IPS-20b (cell line): Measurements from ENCODE around the gene DTYMK.

ENCODE experiments used
- H3K27ac ChIP-seq: one replicate; pipeline ENCODE4 v1.5.1; 2013; ENCODE audit warnings: low read length
- H3K27me3 ChIP-seq: 2 replicates; pipeline ENCODE4 v1.6.1; 2013; ENCODE audit warnings: mild to moderate bottlenecking, low read length, inconsistent platforms; ENCODE audit not compliant: insufficient read depth
- H3K36me3 ChIP-seq: 2 replicates; pipeline ENCODE4 v1.6.1; 2013; ENCODE audit warnings: low read depth, mild to moderate bottlenecking, inconsistent platforms, low read length, moderate library complexity; ENCODE audit not compliant: insufficient read depth
- H3K4me1 ChIP-seq: 2 replicates; pipeline ENCODE4 v1.6.1; 2013; ENCODE audit warnings: mild to moderate bottlenecking, control low read depth, inconsistent platforms, low read length, moderate library complexity; ENCODE audit not compliant: insufficient read depth
- H3K4me3 ChIP-seq: 2 replicates; pipeline ENCODE4 v1.5.1; 2013; ENCODE audit warnings: mild to moderate bottlenecking, low read length, inconsistent platforms
- H3K9ac ChIP-seq: 2 replicates; pipeline ENCODE4 v1.6.1; 2013; ENCODE audit warnings: low read depth, mild to moderate bottlenecking, inconsistent platforms, low read length, moderate library complexity
- H3K9me3 ChIP-seq: 2 replicates; pipeline ENCODE4 v1.6.1; 2013; ENCODE audit warnings: mild to moderate bottlenecking, low read depth, low read length, inconsistent platforms; ENCODE audit not compliant: insufficient read depth

The DTYMK gene

DNA sequence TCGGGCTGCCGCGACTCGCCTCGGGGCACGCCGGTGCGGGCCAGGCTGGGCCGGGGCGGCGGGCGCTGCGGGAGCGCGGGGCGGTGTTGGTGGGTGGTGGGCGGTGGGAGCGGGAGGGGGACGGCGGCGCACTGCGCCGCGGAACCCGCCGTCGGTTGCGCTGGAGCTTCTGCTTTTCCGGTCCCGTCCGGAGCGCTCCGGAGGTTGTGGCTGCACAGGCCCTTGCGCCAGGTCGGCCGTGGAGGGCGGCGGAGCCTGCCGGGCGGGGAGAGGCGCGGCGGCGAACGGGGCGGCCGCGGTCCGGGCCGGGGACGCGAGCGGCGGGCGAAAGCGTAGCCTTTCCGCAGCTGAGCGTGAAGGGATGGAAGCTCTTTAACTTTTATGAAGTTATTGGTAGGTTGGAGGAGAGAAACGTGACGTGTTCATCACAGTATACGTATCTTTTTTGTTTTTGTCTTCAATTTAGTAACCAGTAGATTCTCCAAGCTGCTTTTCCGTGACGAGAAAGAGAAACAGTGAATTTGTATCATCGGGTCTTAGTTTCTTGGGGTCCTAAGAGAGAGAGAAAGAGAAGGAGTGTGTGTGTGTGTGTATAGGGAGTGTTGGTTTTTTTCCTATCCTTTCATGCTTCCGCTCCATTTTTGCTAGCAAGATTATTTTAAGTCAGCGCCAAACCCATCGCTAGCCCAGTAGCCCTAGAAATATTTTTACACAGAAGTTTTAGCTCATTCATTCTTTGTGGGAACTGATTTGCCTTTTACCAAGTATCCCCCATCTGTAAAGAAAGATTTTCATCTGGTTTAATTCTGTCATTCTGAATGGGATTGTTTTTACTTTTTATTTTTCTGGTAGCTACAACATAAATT is 48.6 kb downstream of the DTYMK start:
- no peak overlapping the region for H3K27ac ChIP-seq

DNA sequence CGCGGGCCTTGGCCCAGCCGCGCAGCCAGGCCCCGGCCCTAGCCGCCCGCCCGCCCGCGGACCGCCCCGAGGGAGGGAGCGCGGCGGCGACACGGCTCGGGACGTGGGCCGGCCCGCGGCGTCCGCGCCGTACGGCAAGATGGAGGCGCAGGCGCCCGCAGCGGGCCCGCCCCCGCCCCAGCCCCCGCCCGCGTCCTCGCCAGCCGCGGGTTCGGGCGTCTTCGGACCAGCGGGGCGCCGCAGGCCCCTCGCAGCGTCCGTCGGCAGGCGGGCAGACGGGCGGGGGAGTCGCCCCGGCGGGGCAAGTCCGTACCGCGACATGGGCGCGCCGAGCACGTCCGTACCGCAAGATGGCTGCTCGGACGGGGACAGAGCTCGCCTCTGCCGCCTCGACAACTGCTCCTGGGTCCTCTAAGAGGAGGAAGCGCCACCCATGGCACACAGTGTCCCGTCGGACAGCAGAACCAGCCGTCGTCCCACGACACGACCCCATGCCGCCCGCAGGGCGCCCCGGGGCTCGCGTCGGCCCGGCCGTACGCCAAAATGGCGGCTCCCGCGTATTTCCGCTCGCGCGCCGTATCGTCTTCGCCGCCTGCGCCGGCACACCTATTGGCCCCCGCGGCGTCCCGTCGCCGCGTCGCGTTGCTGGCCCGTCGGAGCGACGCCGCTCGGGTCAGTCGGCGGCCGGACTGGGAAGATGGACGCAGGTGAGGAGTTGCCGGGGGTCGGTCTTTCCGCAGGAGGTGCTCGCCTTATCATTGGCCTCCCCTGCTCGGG is 49.4 kb downstream of the DTYMK start, which contains the start of the genes ATG4B and THAP4:
Gene ATG4B, plus strand, starts transcription at position 676 of the 777 bp plus-strand sequence. Its CDS starts 22 bp downstream, at position 698.
Gene THAP4, minus strand, starts transcription at position 141 of the 777 bp plus-strand sequence. CDS start 141 bp downstream, outside the sequence.
- Histone ChIP-seq H3K27ac (peak within 1 kb of the TSS; percentile 92), H3K27me3 (no peaks in the 10 kb centered on the region), H3K4me3 (peak within 1 kb of the TSS; percentile 98), H3K9me3 (no peaks in the 10 kb centered on the region; the same call in 1 of the 2 replicates), H3K9ac (peak within 1 kb of the TSS; percentile 96), H3K4me1 (peaks cover 3% of the 10 kb centered on the region), H3K36me3 (peaks cover 38% of the 10 kb centered on the region)

More for the DNA sequence above, 48.6 kb downstream of the DTYMK start:
- peak overlapping the region; percentile 96 for H3K9ac ChIP-seq
- H3K27me3 ChIP-seq = no peaks in the 10 kb centered on the region
- no peaks in the 10 kb centered on the region; the same call in 1 of the 2 replicates for H3K9me3 ChIP-seq
- peak overlapping the region; percentile 98 for H3K4me3 ChIP-seq
- peaks cover 3% of the 10 kb centered on the region for H3K4me1 ChIP-seq
- peaks cover 30% of the 10 kb centered on the region for H3K36me3 ChIP-seq

DNA sequence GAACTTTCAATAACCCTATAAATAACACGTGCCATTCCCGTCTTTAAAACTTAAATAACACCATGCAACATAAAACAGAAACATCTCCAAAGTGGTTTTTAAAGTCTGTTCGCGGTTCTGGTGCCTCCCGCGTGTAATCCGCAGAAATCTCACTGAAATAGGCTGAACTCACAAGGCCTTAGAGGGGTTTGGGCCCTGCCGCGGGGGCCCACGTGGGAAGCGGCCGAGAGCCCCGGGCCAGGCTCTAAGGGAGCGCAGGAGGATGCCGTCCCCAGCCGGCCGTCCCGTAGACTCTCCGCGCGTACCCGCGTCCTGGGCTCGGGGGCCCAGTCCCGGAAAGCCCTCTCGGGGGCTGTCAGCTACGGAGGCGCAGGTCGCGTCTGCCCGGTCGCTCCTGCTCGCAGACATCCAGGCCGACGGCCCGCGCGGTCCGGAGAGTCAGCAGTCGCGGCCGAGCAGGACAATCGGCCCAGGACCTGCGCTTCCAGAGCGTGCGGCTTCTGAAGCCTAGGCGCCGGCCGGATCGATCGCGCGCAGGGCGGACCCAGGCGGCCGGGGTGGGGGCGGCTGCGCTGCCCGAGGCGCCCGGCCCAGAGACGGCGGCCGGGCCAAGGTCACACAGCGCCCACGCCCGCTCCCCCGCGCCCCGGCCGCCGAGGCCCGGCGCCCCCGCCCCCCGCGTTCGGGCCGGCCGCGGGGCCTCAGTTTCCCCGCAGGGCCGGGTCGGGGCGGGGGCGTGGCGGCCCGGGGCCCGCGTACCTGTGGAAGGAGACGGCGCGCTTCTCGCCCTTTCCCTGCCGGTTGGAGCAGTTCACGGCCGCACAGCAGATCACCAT is 50.2 kb downstream of the DTYMK start:
- Histone ChIP-seq H3K27me3 (no peaks in the 10 kb centered on the region), H3K4me3 (peak overlapping the region; percentile 98), H3K9ac (peak overlapping the region; percentile 81), H3K36me3 (peaks cover 46% of the 10 kb centered on the region), H3K9me3 (no peaks in the 10 kb centered on the region; the same call in 1 of the 2 replicates), H3K4me1 (no peaks in the 10 kb centered on the region; the same call in 1 of the 2 replicates), H3K27ac (no peak overlapping the region)

- Histone ChIP-seq H3K27me3 (no peaks in the 10 kb centered on the region), H3K36me3 (peaks cover 52% of the 10 kb centered on the region), H3K4me3 (peak overlapping the region; percentile 89), H3K27ac (no peak overlapping the region), H3K4me1 (no peaks in the 10 kb centered on the region; the same call in 1 of the 2 replicates), H3K9me3 (no peaks in the 10 kb centered on the region; the same call in 1 of the 2 replicates), H3K9ac (peak overlapping the region; percentile 81)
These were observed 50.9 kb downstream of the DTYMK start for GRCh38 chr2:241635756-241636155.

- H3K4me3 ChIP-seq = no peak overlapping the region
- H3K27me3 ChIP-seq = no peaks in the 10 kb centered on the region
- no peaks in the 10 kb centered on the region for H3K9me3 ChIP-seq
- no peaks in the 10 kb centered on the region; the same call in 1 of the 2 replicates for H3K4me1 ChIP-seq
- H3K9ac ChIP-seq = no peak overlapping the region
- no peak overlapping the region for H3K27ac ChIP-seq
- peaks cover 42% of the 10 kb centered on the region for H3K36me3 ChIP-seq
These were observed 53.1 kb downstream of the DTYMK start for GRCh38 chr2:241633561-241633960.

- Histone ChIP-seq H3K9ac (no peak overlapping the region), H3K27ac (no peak overlapping the region), H3K36me3 (peaks cover 42% of the 10 kb centered on the region), H3K4me3 (no peak overlapping the region), H3K9me3 (no peaks in the 10 kb centered on the region), H3K27me3 (no peaks in the 10 kb centered on the region), H3K4me1 (no peaks in the 10 kb centered on the region)
These were observed 53.9 kb downstream of the DTYMK start for GRCh38 chr2:241632478-241633325.

GRCh38 chr2:241629762-241630435 is 56.7 kb downstream of the DTYMK start:
- H3K4me3 ChIP-seq = no peak overlapping the region
- H3K9ac ChIP-seq = no peak overlapping the region; the same call in 1 of the 2 replicates
- H3K36me3 ChIP-seq = peaks cover 42% of the 10 kb centered on the region
- no peaks in the 10 kb centered on the region for H3K9me3 ChIP-seq
- H3K4me1 ChIP-seq = no peaks in the 10 kb centered on the region
- no peak overlapping the region for H3K27ac ChIP-seq
- no peaks in the 10 kb centered on the region for H3K27me3 ChIP-seq

GRCh38 chr2:241627675-241628074 is 58.9 kb downstream of the DTYMK start:
- Histone ChIP-seq H3K27me3 (no peaks in the 10 kb centered on the region), H3K9ac (no peak overlapping the region), H3K4me3 (no peak overlapping the region), H3K27ac (no peak overlapping the region), H3K9me3 (no peaks in the 10 kb centered on the region), H3K36me3 (peaks cover 25% of the 10 kb centered on the region), H3K4me1 (no peaks in the 10 kb centered on the region)
